ENCODE data around the gene ARAP2.
"Not testable (repeated sequence)": the region's sequence is repeated elsewhere in the genome, so short reads cannot be mapped to it uniquely, and the experiment has no call there.

Gene ARAP2

GRCh38 chr4:36183232-36183631 is 61.1 kb downstream of the ARAP2 start:
- DNase-seq: no peak

GRCh38 chr4:36182315-36182714 is 62.0 kb downstream of the ARAP2 start:
- DNase-seq: not testable (repeated sequence)

GRCh38 chr4:36180206-36180605 is 64.1 kb downstream of the ARAP2 start:
- no peak for DNase-seq

- no peak for DNase-seq
These were observed 65.8 kb downstream of the ARAP2 start for GRCh38 chr4:36178484-36178883.

- DNase-seq: no peak
These were observed 66.4 kb downstream of the ARAP2 start for GRCh38 chr4:36177946-36178345.

- no peak for DNase-seq
These were observed 69.7 kb downstream of the ARAP2 start for GRCh38 chr4:36174570-36174969.

- DNase-seq: no peak
These were observed 70.4 kb downstream of the ARAP2 start for GRCh38 chr4:36173905-36174304.

- no peak for DNase-seq
These were observed 71.7 kb downstream of the ARAP2 start for GRCh38 chr4:36172656-36173055.

- DNase-seq: no peak
These were observed 76.0 kb downstream of the ARAP2 start for GRCh38 chr4:36168127-36168878.

- no peak for DNase-seq
These were observed 78.7 kb downstream of the ARAP2 start for GRCh38 chr4:36165631-36166005.

GRCh38 chr4:36164900-36165630 is 79.2 kb downstream of the ARAP2 start:
- DNase-seq: no peak

GRCh38 chr4:36163198-36163597 is 81.1 kb downstream of the ARAP2 start:
- no peak for DNase-seq

- DNase-seq: no peak
These were observed 85.1 kb downstream of the ARAP2 start for GRCh38 chr4:36159208-36159607.

- DNase-seq: no peak
These were observed 91.6 kb downstream of the ARAP2 start for GRCh38 chr4:36152735-36153134.

- DNase-seq: no peak
These were observed 101.8 kb downstream of the ARAP2 start for GRCh38 chr4:36142504-36142903.

- no peak for DNase-seq
These were observed 103.1 kb downstream of the ARAP2 start for GRCh38 chr4:36141186-36141585.

- DNase-seq: no peak
These were observed 103.9 kb downstream of the ARAP2 start for GRCh38 chr4:36140421-36140820.

- DNase-seq: no peak
These were observed 106.1 kb downstream of the ARAP2 start for GRCh38 chr4:36138220-36138619.

GRCh38 chr4:36137336-36137735 is 107.0 kb downstream of the ARAP2 start:
- no peak for DNase-seq

- no peak for DNase-seq
These were observed 110.7 kb downstream of the ARAP2 start for GRCh38 chr4:36133658-36134057.

GRCh38 chr4:36133086-36133485 is 111.2 kb downstream of the ARAP2 start:
- DNase-seq: no peak

GRCh38 chr4:36130641-36131040 is 113.7 kb downstream of the ARAP2 start:
- no peak for DNase-seq

GRCh38 chr4:36128689-36129088 is 115.6 kb downstream of the ARAP2 start:
- no peak for DNase-seq

GRCh38 chr4:36123906-36124305 is 120.4 kb downstream of the ARAP2 start:
- DNase-seq: no peak

GRCh38 chr4:36115312-36115711 is 129.0 kb downstream of the ARAP2 start:
- no peak for DNase-seq

All from stimulated activated CD4-positive, alpha-beta T cell treated with anti-CD3 and anti-CD28 coated beads, Interleukin-2, amount 100 ng/mL, for 24 hours (primary cell).